GM12801 (cell line): ENCODE results near the gene ATXN1.

Experiments used
- CTCF ChIP-seq: IDR thresholded peaks from one replicate; pipeline ENCODE4 v1.5.1; 2011; ENCODE audit warnings: control low read depth; ENCODE audit not compliant: insufficient read length; ENCODE audit errors: extremely low read depth

ATXN1 gene

GRCh38 chr6:16591396-16592222 is 169.7 kb downstream of the ATXN1 start:
- no peak for TF ChIP-seq CTCF

GRCh38 chr6:16585805-16586204 is 175.5 kb downstream of the ATXN1 start:
- no peak for TF ChIP-seq CTCF

- no peak for TF ChIP-seq CTCF
Measured at GRCh38 chr6:16583144-16583762, 178.0 kb downstream of the ATXN1 start.

- TF ChIP-seq CTCF, result no peak
Measured at GRCh38 chr6:16582446-16583143, 178.7 kb downstream of the ATXN1 start.

GRCh38 chr6:16578695-16579285 is 182.5 kb downstream of the ATXN1 start:
- TF ChIP-seq CTCF, result no peak

GRCh38 chr6:16576451-16577368 is 184.6 kb downstream of the ATXN1 start:
- no peak for TF ChIP-seq CTCF

- no peak for TF ChIP-seq CTCF
Measured at GRCh38 chr6:16575655-16576054, 185.6 kb downstream of the ATXN1 start.
